Measurements from ENCODE around the gene KIRREL2. TPM values are rescaled to one million over a fixed set of nuclear protein-coding genes. Genes with fewer than 3 reads are reported as not detected.
"Not testable (repeated sequence)": the region's sequence is repeated elsewhere in the genome, so short reads cannot be mapped to it uniquely, and the experiment has no call there.

The KIRREL2 gene
- total RNA-seq, 1 experiment from 2014 or later = 0.34 TPM

- DNase-seq (ENCODE audit: low read depth) = no peak
Observed at GRCh38 chr19:35897706-35898451, 41.2 kb downstream of the KIRREL2 start.

GRCh38 chr19:35898499-35898809 lies 41.7 kb downstream of the KIRREL2 start:
- no peak for DNase-seq (ENCODE audit: low read depth)

GRCh38 chr19:35899547-35900214 lies 43.0 kb downstream of the KIRREL2 start:
- peak; percentile 90 for DNase-seq (ENCODE audit: low read depth)

GRCh38 chr19:35901055-35901644 lies 44.4 kb downstream of the KIRREL2 start:
- peak; percentile 67 for DNase-seq (ENCODE audit: low read depth)

DNA sequence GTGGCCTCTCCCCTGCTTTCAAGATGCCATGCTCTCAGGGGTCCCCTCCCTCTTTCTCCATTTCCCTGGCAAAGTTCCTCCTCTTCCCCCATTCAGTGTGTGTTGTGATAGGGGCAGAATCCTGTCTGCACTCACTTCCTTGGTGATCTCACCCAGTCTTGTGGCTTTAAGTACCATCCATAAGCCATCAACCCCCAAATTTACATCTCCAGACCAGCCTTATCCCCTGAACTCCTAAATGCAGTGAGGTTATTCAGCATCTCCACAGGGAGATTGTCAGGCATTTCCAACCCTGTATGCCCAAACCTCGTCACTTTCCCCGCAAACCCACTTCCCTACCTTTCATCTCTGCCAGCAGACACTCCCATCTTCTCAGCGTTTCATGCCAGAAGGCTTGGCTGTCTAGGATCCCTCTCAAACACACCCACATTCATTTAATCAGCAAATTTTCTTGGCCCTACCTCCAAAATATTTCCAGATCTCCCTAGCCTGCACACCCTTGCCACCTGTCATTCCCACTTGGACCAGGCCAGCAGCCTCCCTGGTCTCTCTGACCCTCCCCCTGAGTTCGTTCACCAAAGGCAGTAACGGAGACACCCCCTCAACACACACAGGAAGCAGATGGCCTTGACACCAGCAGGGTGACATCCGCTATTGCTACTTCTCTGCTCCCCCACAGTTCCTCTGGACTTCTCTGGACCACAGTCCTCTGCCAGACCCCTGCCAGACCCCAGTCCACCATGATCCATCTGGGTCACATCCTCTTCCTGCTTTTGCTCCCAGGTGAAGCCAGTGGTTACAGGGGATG lies 45.3 kb downstream of the KIRREL2 start, which contains the start of gene HCST:
HCST (plus strand) TSS at position 676 of the 808 bp plus-strand sequence; CDS start at position 741, 65 bp downstream.
- DNase-seq (ENCODE audit: low read depth) = peak; percentile 72

DNA sequence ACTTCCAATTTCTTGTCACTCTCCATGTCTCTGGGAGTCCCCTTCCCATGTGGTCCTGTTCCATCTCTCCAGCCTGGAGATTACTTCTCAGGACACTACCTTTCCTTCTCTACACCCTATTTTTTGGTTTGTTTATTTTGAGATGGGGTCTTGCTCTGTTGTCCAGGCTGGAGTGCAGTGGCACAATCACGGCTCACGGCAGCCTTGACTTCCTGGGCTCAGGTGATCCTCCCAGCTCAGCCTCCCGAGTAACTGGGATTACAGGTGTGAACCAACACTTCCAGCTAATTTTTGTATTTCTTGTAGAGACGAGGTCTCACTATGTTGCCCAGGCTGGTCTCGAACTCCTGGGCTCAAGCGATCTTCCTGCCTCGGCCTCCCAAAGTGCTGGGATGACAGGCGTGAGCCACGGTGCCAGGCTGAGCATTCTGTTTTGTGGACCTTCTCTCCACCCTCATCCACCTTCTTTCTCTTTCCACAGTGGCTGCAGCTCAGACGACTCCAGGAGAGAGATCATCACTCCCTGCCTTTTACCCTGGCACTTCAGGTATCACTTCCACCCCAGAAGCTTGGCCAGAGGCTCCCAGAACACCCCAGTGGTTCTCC lies 46.3 kb downstream of the KIRREL2 start:
- DNase-seq (ENCODE audit: low read depth) = no peak

DNA sequence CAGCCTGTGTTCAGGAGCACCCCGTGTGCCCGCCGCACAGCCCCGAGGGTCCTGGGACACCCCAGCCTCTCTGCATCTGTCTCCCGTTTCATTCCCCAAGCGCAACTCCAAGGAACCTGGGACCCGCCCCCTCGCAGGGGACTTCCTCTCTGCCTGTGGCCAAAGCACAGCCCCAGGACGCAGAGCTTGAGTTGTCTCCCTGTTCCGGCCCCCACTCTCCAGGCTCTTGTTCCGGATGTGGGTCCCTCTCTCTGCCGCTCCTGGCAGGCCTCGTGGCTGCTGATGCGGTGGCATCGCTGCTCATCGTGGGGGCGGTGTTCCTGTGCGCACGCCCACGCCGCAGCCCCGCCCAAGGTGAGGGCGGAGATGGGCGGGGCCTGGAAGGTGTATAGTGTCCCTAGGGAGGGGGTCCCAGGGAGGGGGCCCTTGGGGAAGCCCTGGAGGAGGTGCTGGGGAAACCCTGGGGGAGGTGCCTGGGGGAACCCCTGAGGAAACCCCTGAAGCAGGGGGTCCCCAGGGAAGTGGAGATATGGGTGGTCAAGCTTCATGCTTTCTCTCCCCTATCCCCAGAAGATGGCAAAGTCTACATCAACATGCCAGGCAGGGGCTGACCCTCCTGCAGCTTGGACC lies 47.0 kb downstream of the KIRREL2 start:
- peak; percentile 92 for DNase-seq (ENCODE audit: low read depth)

DNA sequence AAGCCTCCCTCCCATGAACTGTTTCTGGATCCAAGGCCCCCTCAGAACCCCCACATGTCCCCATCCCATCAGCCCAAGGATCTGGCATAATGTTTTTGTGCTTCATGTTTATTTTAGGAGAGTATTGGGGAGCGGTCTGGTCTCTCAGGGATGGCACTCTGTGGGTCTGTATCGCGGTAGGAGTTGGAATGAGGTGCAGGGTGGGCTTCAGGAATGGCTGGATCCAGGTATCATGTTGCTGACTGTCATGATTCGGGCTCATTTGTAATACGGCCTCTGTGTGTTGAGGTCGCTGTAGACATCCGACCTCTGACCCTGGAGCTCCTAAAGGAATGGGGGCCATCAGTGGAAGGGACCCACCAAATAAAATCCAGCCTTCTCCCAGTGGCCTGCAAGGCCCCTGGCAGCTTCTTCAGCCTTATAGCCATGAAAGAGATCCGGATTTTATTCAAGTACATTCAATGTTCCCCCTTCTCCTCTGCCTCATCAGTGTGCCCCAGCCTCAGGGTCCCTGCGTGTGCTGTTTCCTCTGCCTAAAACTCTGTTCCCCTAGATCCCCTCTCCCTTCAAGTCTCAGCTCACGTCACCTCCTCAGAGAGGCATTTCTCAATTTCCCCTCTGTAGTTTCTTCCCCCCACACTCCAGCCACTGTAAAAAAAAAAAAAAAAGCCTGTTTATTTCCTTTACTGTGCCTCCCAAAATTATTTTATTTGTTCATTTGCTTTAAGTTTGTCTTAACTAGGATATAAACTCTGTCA lies 47.8 kb downstream of the KIRREL2 start:
- no peak for DNase-seq (ENCODE audit: low read depth)

- DNase-seq (ENCODE audit: low read depth) = peak; percentile 38
Observed at GRCh38 chr19:35905178-35905727, 48.5 kb downstream of the KIRREL2 start.

DNA sequence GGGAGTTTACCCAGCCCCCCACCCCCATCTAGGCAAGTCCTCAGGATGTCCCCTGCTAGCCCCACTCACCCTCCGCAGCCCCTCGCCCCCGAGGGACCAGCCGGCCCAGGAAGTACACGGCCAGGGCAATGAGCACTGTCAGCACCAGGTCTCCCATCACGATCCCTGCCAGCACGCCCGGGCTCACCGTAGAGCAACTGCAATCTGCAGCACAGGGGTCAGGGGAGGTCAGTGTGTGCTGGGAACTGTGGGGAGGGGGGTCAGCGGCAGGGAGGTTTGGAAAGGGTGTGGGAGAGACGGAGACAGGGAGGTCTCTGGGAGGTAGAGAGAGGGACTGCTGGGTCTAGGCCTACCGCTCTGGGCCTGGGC lies 50.6 kb downstream of the KIRREL2 start:
- DNase-seq (ENCODE audit: low read depth) = no peak

- no peak for DNase-seq (ENCODE audit: low read depth)
Observed at GRCh38 chr19:35908010-35908441, 51.3 kb downstream of the KIRREL2 start, which contains the start of gene TYROBP. Gene TYROBP (minus strand): TSS chr19:35908295. CDS start chr19:35908228, 67 bp downstream.

DNA sequence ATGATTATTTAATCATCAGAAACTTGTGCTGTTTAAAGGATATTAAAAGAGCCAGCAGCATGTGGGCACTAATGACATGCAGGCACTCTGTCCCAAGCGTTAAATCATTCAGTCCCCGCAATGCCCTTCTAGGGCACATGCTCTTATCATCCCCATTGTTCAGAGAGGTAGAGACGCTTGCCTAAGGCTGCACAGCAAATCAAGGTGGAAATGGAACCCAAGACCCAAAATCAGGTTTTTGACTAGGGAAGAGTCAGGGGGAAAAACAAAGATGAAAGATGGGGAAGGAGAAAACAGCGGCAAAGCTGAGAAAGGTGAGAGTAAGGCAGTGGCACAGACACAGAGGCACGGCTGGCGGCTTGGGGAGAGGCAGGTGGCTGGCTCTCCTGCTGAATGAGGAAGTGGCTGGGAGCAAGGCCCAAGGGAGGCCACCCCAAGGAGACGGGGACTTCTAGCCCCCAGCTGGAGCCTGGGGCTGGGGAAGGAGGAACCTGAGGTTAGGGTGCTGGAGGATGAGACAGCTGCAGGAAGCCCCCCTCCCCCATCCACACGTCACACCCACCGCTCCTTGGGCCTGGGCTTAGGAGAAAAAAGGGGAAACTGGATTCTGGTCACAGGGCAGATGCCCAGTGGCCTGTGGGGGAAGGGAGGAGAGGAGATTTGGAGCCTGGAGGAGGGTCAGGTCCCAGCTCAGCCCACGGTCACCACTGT lies 52.4 kb downstream of the KIRREL2 start:
- DNase-seq (ENCODE audit: low read depth) = no peak

DNA sequence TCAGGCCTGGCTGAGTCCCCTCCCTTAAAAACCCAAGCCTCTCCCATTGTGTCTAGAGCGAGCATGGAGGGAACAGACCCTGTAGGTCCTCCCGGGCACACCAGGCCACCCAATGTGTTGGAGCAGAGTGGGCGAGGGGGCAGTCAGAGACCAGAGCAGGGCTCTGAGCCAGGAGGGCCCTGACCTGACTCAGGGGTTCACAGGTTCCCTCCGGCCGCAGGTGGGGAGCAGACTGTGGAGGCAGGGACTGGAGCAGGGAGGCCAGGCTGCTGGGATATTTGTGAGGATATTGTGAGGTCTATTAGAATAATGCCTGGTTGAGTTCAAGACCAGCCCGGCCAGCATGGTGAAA lies 52.9 kb downstream of the KIRREL2 start:
- no peak for DNase-seq (ENCODE audit: low read depth)

DNA sequence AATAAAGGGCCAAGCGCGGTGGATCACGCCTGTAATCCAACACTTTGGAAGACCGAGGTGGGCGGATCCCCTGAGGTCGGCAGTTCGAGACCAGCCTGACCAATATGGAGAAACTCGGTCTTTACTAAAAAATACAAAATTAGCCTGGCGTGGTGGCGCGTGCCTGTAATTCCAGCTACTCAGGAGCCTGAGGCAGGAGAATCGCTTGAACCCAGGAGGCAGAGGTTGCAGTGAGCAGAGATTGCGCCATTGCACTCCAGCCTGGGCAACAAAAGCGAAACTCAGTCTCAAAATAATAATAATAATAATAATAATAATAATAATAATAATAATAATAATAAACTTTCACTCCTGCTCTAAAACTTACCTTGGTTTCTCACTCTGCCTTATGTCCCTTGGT lies 53.6 kb downstream of the KIRREL2 start:
- not testable (repeated sequence) for DNase-seq (ENCODE audit: low read depth)

- no peak for DNase-seq (ENCODE audit: low read depth)
Observed at GRCh38 chr19:35911173-35911572, 54.5 kb downstream of the KIRREL2 start.

GRCh38 chr19:35911790-35912189 lies 55.1 kb downstream of the KIRREL2 start:
- DNase-seq (ENCODE audit: low read depth) = peak; percentile 62

GRCh38 chr19:35913589-35913988 lies 56.9 kb downstream of the KIRREL2 start:
- peak; percentile 30 for DNase-seq (ENCODE audit: low read depth)

DNA sequence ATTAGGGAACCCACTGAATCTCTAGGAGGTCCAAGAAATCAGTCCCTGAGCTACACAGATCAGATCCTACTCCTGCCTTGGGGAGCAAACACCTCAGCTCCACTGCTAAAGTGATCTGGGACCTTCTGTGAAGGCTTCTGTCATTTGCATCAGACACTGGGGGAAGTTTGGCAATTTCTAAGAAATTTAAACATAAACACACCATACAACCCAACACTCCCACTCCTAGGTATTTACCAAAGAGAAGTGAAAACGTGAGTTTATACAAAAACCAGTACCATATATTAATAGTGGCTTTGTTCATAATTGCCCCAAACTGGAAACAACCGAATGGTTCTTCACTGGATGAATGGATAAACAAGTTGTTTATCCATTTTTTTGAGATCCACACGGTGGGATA lies 58.7 kb downstream of the KIRREL2 start:
- DNase-seq (ENCODE audit: low read depth) = no peak

All from Daoy (cell line).